8988T (cell line): Measurements from ENCODE around the gene CAMK2D.

Experiments used
- DNase-seq: peaks from one replicate; pipeline ENCODE4 v3.0.0; 2011

Gene CAMK2D

DNA sequence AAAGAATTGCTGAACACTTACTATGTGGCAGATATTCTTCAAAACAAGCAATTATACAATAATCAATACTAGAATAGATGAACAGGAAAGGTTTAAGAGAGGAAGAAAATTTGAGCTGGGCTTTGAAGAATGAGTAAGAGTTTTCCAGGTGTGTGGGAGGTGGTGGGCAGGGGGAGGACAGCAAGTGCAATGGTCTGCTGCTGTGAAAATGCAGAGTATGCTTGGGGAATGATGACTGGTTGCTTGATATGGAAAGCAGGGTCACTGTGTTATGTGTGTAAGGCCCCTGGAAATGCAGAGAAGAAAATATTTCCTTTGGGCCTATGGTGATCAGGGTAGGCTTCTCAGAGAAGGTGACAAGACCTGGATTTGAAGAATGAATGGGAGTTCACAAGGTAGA, 300.3 kb downstream of the CAMK2D start:
- no peak for DNase-seq

DNA sequence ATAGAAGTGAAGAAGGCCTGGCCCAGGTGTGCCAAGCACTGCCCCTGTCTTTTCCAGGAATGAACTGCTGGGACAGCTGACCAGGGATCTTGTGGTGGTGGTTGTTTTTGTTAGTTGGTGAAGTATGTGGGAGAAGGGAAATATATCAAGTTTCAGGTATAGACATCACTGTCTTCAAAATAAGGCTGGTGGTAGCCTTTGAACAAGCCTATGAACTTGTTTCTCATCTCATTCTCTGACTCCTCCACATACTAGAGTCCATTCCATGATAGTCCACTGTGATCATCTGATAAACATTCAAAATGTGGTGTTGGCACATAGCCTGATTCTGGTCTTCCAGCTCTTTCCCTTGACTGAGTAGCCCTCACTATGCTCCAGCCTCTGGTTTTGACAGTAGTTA, 303.7 kb downstream of the CAMK2D start:
- no peak for DNase-seq

DNA sequence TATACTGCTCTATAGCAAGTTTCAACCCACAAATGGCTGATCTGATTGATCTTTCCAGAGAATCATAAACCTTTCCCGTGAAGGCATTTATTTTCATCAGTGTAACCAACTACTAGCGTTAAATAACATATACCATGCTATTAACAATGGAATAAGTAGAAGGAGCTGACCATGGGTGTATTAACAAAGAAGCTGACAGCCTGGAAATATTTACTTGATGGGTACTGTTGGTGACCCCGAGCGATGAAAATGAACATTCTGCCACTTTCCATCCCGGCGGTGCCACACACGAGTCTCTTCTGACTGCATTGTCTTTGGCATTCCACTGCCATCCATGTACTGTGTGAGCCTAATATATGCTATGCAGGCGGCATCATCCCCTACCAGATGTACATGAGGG, 304.4 kb downstream of the CAMK2D start:
- no peak for DNase-seq

DNA sequence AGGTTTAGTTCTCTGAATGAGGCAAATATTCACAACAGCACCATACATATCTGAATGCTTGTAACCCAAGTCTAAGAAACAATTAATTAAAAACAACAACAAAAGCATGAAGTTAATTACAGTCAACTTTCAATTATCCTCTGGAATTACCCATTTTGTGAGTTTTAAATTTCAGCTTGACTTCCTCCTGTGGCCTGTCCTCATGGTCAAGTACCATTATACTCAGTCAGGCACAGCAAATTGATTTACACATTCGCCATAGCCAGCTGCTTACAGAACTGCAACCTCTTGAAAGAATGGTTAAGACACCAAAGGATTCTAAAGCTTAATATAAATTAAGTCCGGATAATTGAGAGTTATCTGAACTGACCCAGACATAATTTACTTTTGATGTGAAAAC, 306.5 kb downstream of the CAMK2D start:
- no peak for DNase-seq

DNA sequence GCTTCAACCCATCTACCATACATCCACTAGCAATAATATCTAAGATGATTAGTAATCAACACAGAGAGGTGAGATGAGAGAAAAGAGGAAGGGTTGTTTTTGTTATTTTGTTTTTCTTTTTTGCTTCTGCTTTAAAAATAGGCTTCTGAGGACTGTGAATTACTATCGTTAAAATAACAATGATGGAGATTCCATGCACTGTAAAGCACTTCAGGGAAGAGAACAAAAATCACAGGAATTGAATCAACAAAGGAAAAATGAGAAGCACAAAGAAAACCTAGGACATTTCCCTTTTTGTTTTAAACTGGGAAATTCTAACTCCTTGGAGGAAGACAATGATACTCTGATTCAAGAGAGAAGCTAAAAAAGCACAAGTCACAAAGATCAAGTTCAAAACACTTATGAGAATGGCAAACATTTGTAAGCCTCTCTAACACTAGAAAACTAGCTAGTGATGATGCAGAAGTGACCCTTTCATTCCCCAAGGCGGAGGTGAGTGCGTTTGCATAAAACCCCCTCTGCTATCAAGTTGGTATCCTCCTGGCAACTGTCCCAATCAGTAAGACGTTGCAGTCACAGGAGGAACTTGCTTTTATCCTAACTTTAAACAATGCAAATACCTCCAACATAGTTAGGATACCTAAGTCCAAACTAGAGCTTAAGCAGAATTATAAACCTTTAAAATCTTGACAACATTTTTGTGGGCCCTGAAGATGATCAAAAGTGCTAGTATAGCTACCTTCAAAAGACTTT, 308.5 kb downstream of the CAMK2D start:
- no peak for DNase-seq

DNA sequence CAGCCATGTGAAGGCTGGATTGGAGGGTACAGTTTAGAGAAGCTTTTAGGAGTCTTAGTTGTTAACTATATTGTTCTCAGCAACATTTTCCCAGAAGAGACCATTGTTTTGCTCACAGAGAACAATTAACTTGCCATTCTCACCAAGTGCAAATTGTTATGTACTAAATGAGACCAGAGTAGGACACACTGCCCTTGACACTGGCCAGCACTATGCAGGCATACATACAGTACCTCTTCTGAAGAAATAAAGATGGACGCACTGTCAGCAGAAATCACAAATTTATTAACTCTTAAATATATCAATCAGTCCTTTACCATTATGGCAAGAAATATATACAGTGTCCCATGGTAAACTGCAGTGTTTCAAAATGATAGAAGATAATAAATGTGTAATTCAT, 309.4 kb downstream of the CAMK2D start:
- DNase-seq = no peak

DNA sequence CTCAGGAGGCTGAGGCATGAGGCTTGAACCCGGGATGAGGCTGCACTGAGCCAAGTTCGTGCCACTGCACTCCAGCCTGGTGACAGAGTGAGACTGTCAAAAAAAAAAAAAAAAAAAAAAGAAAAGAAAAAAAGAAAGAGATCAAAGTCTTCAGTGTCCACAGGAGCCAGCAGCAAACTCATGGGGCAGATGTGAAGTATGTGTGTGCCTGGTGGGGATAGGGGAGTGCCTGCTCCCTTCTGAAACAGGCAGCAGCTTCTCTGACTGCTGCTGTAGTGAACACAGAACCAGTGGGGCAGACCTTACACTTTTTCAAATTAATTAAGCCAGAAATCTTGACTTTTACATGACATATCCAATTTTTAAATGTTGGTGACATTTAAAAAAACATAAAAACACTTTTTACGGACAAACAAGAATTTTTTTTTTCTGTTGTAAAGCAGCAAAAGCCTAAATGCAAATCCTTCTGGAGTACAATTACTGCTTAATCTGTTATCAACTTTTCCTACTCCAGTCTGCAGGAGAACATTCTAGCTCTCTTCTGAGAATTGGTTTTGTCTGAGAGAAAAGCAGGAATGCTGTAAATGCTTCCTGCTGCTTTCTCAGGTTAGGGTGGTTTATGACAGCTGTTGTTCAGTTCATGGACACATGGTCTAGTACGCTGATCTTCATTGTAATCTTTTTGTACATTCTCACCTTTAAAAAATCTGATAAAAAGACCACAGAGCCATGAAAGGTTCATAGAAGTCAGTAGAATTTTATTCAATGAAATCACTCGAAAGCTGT, 311.1 kb downstream of the CAMK2D start:
- DNase-seq = no peak

DNA sequence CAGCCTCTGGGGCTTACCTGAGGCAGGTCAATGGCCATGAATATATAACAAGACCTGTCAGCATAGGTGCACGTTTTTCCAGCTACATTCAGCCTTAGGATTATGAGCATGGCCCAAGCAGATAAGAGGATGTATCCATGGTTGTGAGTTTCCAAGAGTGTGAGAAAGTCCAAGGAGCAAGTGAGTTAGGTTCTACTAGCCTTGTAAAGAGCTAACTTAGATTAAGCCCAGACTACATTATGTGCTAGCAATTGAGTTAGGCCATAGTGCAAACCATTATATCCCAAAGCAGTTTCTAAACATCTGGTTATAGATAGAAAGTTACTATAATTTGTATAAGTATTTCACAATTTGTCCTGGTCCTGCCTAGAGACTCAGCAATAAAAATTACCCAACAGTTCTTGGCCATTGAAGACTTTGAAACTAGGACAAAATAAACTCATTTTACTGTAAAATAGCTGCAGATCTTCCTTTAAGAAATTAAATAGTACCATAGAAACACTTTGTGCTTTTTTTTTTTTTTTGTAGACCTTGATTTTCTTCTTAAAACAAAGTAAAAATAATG, 312.0 kb downstream of the CAMK2D start:
- no peak for DNase-seq

DNA sequence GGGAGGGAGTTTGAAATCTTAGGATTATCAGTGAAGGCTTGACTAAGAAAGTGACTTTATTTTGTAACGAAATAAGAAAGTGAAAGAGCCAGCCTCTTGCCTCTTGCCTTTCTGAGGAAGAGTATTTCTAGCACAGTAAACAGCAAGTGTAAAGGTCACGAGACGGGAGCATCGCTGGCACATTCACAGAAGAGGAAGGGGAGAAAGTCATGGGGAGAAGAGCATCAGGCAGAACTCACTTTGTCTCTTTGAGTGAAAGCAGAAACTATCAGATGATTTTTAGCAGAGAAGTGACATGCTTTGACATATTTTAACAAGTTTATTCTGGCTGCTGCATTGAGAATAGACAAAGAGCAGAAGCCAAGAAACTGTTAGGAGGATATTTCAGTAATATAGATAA, 313.8 kb downstream of the CAMK2D start:
- DNase-seq = no peak

DNA sequence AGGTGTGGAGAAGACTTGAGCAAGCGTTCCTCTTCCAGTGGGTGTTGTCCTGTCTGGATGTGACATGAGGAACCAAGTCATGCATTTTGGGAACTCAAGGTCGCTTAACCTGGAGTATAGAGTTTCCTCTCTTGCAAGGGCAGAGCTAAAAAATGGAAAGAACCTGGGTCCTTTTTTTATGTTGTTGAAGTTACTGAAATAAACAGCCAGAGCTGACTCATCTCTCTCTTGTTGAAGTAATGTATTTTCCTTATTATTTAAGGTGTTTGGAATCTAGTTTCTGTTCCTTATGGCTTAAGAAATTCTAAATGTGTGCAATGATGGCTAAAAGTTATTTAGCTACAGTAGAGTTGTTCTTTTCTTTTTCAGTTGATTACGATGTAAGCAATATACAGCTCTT, 314.5 kb downstream of the CAMK2D start:
- DNase-seq = no peak

DNA sequence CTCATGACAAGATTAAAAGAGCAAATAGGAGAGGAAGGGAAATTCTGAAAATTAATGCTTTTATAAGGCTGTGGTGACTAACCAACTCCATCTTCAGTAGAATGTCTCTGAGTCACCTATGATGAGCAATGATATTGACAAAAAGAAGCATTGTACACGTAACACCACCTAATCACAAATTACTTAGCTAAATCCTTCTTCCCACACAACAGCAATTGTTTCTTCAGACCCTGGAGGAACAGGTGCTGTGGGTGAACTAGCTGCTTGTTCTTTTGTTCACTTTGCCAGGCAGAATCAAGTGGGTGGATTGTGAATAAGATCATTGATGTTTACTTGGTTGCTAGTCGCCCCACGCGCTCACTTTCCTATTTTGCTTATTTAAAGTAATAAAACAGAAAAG, 315.5 kb downstream of the CAMK2D start:
- no peak for DNase-seq

DNA sequence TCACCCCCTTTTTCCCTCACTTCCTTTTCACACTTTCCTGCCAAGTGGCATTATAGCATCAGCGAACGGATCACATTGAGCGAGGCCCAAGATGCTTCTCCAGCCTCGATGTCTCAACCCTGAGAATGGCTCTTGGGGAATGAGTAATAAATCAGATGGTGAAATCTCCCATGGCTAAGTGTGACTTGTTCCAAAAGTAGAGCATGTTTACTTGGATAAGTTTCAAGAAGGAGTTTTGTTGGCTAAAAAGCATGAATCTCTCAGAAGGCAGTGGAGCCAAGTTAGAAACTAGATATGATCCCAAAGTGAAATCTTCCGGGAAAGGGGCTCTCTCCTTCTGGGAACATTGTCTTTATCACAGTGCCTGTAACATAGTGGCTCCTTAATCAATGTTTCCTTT, 316.3 kb downstream of the CAMK2D start:
- DNase-seq = no peak

DNA sequence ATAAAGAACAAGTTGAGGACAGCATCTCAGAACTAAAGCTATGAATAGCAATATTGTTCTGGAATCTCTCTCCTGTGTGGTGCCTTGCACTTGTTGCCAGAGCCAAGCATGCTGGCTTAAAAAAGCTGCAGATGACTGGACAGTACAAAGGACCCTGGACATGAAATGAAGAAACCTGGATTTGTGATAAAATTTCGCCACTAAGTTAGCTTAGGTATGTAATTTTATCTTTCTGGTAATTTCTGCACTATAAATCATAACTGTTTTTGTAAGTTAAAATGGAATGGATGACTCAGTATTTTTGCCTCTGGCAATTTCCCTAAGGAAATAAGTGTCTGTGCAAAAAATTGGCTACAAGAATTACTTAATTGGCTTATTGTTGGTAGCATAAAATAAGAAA, 317.2 kb downstream of the CAMK2D start:
- DNase-seq = no peak

DNA sequence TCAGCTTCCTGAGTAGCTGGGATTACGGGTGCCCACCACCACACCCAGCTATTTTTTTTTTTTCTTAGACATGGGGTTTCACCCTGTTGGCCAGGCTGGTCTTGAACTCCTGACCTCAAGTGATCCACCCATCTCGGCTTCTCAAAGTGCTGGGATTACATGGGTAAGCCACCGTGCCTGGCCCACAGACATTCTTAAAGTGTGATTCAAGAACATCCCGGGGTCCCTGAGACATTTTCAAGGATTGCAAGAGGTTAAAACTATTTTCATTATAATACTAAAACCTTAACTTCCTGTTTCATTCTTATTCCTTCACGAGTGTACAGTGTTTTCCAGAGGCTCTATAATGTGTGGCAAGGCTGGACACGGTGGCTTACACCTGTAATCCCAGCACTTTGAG, 318.7 kb downstream of the CAMK2D start:
- no peak for DNase-seq

DNA sequence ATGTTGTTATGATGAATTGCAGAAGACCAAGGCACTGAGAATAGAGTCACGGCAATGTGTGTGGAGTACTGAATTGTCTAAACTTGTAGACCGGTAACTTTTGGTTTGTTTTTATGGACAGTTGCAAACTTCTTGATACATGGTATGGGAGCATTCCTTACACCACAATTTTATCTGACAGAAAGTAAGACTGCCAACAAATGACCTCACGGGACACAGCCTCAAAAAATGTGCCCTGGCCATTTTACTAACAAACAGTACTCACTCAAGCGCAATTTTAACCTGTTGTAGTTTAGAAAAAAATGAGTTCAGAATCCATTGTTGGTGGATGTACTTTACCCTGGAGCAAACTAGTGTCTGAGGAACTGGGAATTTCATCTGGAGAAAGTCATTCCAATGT, 321.2 kb downstream of the CAMK2D start:
- DNase-seq = no peak

DNA sequence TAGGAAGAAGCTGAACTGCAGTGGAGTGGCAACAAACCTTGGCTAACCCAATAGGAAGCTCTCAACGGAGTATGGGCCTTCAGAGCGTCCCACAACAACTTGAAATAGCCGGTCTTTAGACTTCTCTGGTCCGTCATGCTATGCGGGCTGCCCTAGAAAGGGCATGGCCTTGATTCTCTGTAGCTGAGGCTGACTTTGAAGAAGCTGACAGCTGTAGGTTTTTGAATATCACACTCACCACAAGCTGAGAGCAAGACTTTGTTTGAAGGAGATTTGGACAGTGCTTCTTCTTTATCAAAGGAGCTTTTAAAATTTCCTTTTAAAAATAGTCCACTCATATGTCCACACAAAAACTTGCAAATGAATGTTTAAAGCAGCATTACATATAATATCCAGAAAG, 322.9 kb downstream of the CAMK2D start:
- DNase-seq = no peak

DNA sequence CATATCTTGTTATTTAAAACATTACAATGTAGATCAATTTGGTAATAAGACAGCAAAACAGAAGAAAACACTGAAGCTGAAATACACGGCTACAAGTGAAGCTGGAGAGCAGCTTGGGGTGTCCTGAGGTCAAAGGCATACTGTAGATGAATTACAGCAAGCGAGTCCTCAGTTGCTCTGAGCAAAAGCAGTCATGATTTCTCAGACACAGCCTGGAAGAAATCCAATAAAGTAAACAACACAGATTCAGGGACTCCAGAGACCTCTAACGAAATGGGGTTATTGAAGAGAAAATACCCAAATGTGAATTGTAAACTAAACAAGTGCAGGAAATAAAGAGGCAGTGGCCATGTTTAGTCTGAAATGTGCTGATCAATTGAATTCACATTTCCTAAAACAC, 324.4 kb downstream of the CAMK2D start:
- no peak for DNase-seq

DNA sequence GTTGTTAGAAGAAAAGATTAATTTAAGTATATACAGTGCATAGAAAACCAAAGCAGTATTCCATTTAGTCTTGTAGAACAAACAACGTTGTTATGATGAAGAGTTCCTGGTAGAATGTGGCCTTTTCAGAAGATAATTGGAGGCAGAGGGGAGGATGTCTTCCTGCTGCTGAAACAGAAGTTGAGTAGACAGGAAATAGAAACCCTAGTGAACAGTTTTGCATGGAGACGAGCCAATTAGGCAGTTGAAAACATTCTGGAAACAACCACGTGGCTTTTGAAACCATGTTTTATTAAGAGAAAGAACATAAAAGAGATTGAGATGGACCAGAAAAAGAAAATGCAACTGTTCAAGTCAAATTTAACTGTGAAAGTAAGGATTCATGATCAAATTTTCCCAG, 325.2 kb downstream of the CAMK2D start:
- no peak for DNase-seq

DNA sequence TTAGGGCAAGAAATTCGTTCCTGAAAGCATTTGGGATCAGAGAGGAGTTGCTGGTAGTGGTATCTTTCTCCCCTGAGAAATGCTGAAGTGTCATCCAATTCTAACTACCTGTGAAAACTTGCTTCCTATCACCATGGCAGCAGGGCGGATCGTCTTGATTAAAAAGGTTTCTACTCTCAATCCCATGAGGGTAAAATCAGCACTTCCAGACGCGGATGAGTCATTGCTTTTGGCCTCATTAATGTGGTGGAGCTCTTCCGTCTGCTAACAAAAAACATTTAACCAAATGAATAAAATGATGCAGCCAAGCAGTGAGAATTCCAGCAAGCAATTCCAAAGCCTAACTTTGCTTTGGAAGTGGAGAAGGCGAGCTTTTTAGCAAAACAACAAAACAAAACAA, 325.6 kb downstream of the CAMK2D start:
- DNase-seq = no peak

DNA sequence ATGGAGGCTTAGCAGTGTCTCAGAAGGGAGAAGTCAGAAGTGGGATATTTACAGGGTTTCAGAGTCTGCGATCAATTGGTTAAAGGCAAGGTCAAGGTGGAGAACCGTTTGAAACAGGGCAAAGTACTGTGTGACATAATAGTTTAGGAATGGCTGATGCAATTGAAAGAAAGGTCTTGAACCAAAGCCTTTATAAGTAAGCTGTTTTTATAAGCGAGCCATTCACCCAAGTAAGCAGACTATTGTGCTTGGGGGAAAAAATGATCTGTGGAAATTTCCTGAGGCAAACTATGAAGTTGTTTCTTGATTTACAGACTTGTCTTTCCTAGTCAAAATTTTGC, 327.3 kb downstream of the CAMK2D start:
- no peak for DNase-seq

DNA sequence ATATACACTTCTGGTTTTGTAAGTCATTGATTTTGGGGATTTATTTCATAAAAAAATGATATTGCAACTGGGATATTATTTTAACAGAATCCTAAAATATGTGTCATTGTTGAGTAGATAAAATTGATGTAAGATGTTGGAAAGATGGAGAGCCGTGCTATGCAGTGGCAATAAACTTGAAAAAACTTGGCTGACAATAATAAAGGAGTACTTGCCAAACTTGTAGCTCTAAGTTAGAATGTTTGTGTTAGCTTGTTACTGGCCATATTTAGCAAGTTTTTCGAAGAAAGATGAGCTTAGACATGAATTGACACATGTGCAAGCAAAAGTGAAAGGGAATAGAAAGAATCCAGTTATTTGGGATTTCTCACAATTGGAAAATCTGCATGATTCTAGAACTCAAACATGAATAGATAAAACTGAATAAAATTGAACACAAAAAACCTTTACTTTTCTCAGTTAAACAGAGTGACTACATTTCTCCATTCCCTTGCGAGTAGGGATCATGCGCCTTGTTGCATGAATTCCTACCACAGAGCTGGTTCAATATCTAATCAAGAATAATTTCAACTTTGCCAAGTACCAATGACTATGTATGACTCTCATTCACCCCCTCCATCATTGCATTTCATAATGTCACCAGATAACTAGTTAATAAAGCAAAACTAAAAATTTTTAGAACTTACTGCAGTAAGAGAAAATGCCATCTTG, 327.8 kb downstream of the CAMK2D start:
- no peak for DNase-seq

DNA sequence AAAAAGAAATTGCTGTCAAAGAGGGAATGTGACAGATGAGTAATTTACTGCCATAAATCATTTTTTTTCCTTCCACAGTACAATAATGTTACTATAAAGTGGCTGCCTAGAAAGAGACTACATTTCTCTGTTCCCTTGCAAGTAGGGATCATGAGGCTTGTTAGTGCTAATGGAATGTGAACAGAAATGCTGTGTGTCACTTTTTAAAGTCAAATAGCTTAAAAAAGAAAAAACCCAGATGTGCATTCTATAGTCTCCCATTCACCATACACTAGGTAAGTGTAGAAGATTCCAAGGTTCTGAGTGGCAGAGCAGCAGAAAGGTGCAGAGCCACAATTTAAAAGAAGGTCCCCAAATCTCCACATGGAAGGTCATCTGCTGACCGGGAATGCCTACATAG, 328.4 kb downstream of the CAMK2D start:
- DNase-seq = no peak

DNA sequence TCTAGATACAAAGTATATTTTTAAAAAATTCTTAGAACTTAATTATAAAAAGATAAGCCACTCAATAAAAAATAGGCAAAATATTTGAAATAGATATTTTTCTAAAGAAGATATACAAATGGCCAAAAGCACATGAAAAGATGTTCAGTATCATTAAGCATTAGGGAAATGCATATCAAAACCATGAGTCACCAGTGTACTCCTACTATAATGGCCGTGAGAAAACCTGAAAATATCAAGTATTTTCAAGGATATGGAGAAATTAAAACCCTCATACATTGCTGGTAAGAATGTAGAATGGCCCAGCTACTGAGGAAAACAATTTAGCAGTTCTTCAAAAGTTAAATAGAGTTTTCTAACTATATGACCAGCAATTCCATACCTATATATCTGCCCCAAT, 337.9 kb downstream of the CAMK2D start:
- DNase-seq = no peak

DNA sequence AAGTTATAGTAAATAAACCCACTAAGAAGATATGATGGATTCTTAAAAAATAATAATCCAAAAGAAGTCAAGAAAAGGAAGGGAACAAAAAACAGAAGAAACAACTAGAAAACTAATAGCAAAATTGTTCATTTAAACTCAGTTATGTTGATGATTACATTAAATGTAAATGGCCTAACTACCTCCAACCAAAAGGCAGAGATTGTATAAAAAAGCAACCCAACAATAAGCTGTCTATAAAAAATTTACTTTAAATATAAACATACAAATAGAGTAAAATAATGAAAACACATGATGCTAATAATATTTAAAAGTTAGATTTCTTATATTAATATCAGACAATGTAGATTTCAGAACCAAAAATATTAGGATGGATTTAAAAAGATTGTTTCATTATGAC, 340.6 kb downstream of the CAMK2D start:
- no peak for DNase-seq
